ENCODE results near the gene COL23A1. TPM values are rescaled to one million over a fixed set of nuclear protein-coding genes. Genes with fewer than 3 reads are reported as not detected.

Gene COL23A1
- total and polyA plus RNA-seq, 8 donors: 0.52 to 9.5 (median 7.5) TPM

- Histone ChIP-seq H3K36me3 (no peaks in the 10 kb centered on the region), H3K4me3 (no peak overlapping the region), H3K9me3 (no peaks in the 10 kb centered on the region), H3K4me1 (peaks cover 0 to 47% of the 10 kb centered on the region in 2 donors), H3K27me3 (peaks cover 0 to 22% of the 10 kb centered on the region in 2 donors), H3K27ac (no peak overlapping the region)
- no peak for TF ChIP-seq CTCF (IDR thresholded peaks at IDR 0.05)
- peak in 1 of 4 donors; percentile 31 for DNase-seq
- intact Hi-C loops (cut with DNase I): no loop called here
- no peak for ATAC-seq
These were observed 200.4 kb downstream of the COL23A1 start for GRCh38 chr5:178389796-178390195.

- Histone ChIP-seq H3K9me3 (no peaks in the 10 kb centered on the region), H3K27me3 (peaks cover 0 to 28% of the 10 kb centered on the region in 2 donors), H3K4me1 (peaks cover 0 to 48% of the 10 kb centered on the region in 2 donors), H3K4me3 (no peak overlapping the region), H3K27ac (peak overlapping the region in 1 of 2 donors; percentile 33), H3K36me3 (no peaks in the 10 kb centered on the region)
- ATAC-seq: no peak
- TF ChIP-seq CTCF (IDR thresholded peaks at IDR 0.05): no peak
- intact Hi-C loops (cut with DNase I): no loop called here
- DNase-seq: no peak
These were observed 201.0 kb downstream of the COL23A1 start for GRCh38 chr5:178389026-178389729.

- DNase-seq (peak; percentile 42 to 72 (median 60)), ATAC-seq (peak; percentile 55)
These were observed 201.7 kb downstream of the COL23A1 start for GRCh38 chr5:178388386-178389025.

GRCh38 chr5:178387856-178388190 lies 202.4 kb downstream of the COL23A1 start:
- ATAC-seq: no peak

More at GRCh38 chr5:178388386-178389025, 201.7 kb downstream of the COL23A1 start:
- intact Hi-C loops (cut with DNase I): no loop called here
- peaks cover 0 to 35% of the 10 kb centered on the region in 2 donors for H3K27me3 ChIP-seq
- no peaks in the 10 kb centered on the region for H3K36me3 ChIP-seq
- H3K9me3 ChIP-seq: no peaks in the 10 kb centered on the region
- TF ChIP-seq CTCF (IDR thresholded peaks at IDR 0.05): no peak
- H3K27ac ChIP-seq: peak overlapping the region in 1 of 2 donors; percentile 33
- no peak overlapping the region for H3K4me3 ChIP-seq
- H3K4me1 ChIP-seq: peaks cover 0 to 44% of the 10 kb centered on the region in 2 donors

More at GRCh38 chr5:178387856-178388190, 202.4 kb downstream of the COL23A1 start:
- Histone ChIP-seq H3K4me3 (no peak overlapping the region), H3K36me3 (no peaks in the 10 kb centered on the region), H3K27me3 (peaks cover 0 to 42% of the 10 kb centered on the region in 2 donors), H3K9me3 (no peaks in the 10 kb centered on the region), H3K4me1 (peaks cover 0 to 38% of the 10 kb centered on the region in 2 donors), H3K27ac (peak overlapping the region in 1 of 2 donors; percentile 33)
- no peak for DNase-seq
- intact Hi-C loops (cut with DNase I): no loop called here
- TF ChIP-seq CTCF (IDR thresholded peaks at IDR 0.05): no peak
